ENCODE results near the gene CIROP.

- TF ChIP-seq MLX (CRISPR knock-in tag; IDR thresholded peaks at IDR 0.05) = no peak
- no peak for TF ChIP-seq JUN (CRISPR knock-in tag; IDR thresholded peaks at IDR 0.05)
- TF ChIP-seq IRF1 (CRISPR knock-in tag; IDR thresholded peaks at IDR 0.05) = no peak
- no peak for TF ChIP-seq CTCF (IDR thresholded peaks at IDR 0.05)
- no peak for TF ChIP-seq ELF4 (CRISPR knock-in tag; IDR thresholded peaks at IDR 0.05; ENCODE audit: low read depth)
- no peak for TF ChIP-seq ZNF416 (CRISPR knock-in tag; IDR thresholded peaks at IDR 0.05)
These were observed 6.0 kb upstream of the CIROP start for GRCh38 chr14:23110579-23111365.

Data from WTC11 (cell line).